ENCODE results near the gene TMEM117. TPM values are rescaled to one million over a fixed set of nuclear protein-coding genes. Genes with fewer than 3 reads are reported as not detected.

The TMEM117 gene
- total RNA-seq, 1 donor, result 22.4 TPM

DNA sequence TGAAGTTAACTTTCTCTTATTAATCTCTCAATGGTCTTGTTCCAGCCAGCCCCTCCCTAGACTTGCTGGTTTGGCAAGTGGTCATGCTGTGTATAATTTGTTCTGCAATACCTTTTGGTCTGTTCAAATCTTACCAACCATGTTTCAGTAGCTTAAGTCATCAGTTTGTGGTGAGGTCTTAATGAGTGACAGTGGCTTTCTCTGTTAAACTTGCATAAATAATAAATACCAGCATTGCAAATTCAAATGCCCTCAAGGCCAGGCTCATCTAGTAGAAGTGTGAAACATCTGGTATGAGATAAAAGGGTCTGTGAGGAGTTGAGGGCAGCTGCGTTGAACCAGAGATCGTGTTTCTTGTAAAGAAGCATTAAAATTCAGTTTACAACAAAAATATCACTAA is 319.5 kb downstream of the TMEM117 start:
- H3K4me2 ChIP-seq (ENCODE audit: insufficient read depth, low read length), result no peak overlapping the region
- no peaks in the 10 kb centered on the region for H3K9me3 ChIP-seq (ENCODE audit: low read depth, low read length)
- no peaks in the 10 kb centered on the region for H3K36me3 ChIP-seq (ENCODE audit: insufficient read depth, low read length)
- H3K27ac ChIP-seq (ENCODE audit: low read depth, low read length), result no peak overlapping the region
- H3K4me1 ChIP-seq (ENCODE audit: insufficient read depth, low read length), result no peaks in the 10 kb centered on the region
- TF ChIP-seq, protein P1, sequence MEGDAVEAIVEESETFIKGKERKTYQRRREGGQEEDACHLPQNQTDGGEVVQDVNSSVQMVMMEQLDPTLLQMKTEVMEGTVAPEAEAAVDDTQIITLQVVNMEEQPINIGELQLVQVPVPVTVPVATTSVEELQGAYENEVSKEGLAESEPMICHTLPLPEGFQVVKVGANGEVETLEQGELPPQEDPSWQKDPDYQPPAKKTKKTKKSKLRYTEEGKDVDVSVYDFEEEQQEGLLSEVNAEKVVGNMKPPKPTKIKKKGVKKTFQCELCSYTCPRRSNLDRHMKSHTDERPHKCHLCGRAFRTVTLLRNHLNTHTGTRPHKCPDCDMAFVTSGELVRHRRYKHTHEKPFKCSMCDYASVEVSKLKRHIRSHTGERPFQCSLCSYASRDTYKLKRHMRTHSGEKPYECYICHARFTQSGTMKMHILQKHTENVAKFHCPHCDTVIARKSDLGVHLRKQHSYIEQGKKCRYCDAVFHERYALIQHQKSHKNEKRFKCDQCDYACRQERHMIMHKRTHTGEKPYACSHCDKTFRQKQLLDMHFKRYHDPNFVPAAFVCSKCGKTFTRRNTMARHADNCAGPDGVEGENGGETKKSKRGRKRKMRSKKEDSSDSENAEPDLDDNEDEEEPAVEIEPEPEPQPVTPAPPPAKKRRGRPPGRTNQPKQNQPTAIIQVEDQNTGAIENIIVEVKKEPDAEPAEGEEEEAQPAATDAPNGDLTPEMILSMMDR (IDR thresholded peaks at IDR 0.05; ENCODE audit: extremely low read depth, low read depth, low read length), result no peak
- H4K20me1 ChIP-seq (ENCODE audit: insufficient read depth, low read length), result no peaks in the 10 kb centered on the region
- no peaks in the 10 kb centered on the region for H3K27me3 ChIP-seq (ENCODE audit: insufficient read depth, low read length)
- no peak overlapping the region for H2AFZ ChIP-seq (ENCODE audit: low read length)
- no peaks in the 10 kb centered on the region for H3K79me2 ChIP-seq (ENCODE audit: insufficient read depth, low read length)
- no peak overlapping the region for H3K4me3 ChIP-seq (ENCODE audit: insufficient read depth, low read length)
- DNase-seq (ENCODE audit: insufficient read length, low spot score, missing footprints), result no peak

DNA sequence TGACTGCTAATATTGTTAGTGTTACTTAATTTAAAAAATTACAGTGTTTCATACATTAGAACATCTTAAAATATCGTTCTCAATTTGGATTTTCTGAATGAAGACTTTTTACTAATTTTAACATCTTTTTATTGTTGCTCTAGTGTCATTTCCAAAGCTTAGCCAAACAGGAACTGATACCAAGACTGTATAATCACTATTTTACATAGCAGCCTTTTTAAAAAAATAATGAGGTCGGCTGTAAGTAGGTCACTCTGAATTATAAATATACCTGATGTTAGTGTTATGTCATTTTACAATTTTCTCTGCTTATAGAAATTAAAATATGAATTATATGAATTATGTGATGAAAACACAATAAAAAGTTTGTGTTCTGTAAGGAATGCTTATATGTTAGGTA is 321.5 kb downstream of the TMEM117 start:
- no peaks in the 10 kb centered on the region for H3K9me3 ChIP-seq (ENCODE audit: low read depth, low read length)
- no peaks in the 10 kb centered on the region for H3K36me3 ChIP-seq (ENCODE audit: insufficient read depth, low read length)
- no peaks in the 10 kb centered on the region for H3K4me1 ChIP-seq (ENCODE audit: insufficient read depth, low read length)
- no peak for DNase-seq (ENCODE audit: insufficient read length, low spot score, missing footprints)
- no peaks in the 10 kb centered on the region for H3K27me3 ChIP-seq (ENCODE audit: insufficient read depth, low read length)
- TF ChIP-seq, protein P1 (IDR thresholded peaks at IDR 0.05; ENCODE audit: extremely low read depth, low read depth, low read length), result no peak
- no peak overlapping the region for H3K4me3 ChIP-seq (ENCODE audit: insufficient read depth, low read length)
- no peak overlapping the region for H3K27ac ChIP-seq (ENCODE audit: low read depth, low read length)
- no peak overlapping the region for H2AFZ ChIP-seq (ENCODE audit: low read length)
- H3K4me2 ChIP-seq (ENCODE audit: insufficient read depth, low read length), result no peak overlapping the region
- H3K79me2 ChIP-seq (ENCODE audit: insufficient read depth, low read length), result no peaks in the 10 kb centered on the region
- H4K20me1 ChIP-seq (ENCODE audit: insufficient read depth, low read length), result no peaks in the 10 kb centered on the region

DNA sequence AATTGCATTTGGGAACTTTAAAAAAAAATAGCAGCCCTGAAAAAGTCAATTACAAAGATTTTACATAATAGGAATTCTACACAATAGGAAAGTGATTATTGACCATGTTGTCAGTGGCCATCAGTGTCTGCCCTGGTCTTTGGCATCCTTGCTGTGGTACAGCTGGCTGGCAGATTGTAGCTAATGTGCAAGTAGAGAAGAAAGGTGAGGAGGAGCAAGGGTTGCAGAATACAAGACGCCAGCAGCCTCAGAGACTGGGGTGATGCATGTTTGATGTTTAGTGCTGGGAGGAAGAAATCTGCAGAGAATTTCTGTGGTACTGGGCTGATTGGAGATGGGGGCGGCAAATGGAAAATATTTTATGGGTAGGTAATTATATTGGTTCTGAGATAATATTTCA is 322.9 kb downstream of the TMEM117 start:
- H3K9me3 ChIP-seq (ENCODE audit: low read depth, low read length), result no peaks in the 10 kb centered on the region
- no peaks in the 10 kb centered on the region for H3K4me1 ChIP-seq (ENCODE audit: insufficient read depth, low read length)
- no peak overlapping the region for H3K4me3 ChIP-seq (ENCODE audit: insufficient read depth, low read length)
- H3K27me3 ChIP-seq (ENCODE audit: insufficient read depth, low read length), result no peaks in the 10 kb centered on the region
- H3K4me2 ChIP-seq (ENCODE audit: insufficient read depth, low read length), result no peak overlapping the region
- H4K20me1 ChIP-seq (ENCODE audit: insufficient read depth, low read length), result no peaks in the 10 kb centered on the region
- DNase-seq (ENCODE audit: insufficient read length, low spot score, missing footprints), result no peak
- H3K79me2 ChIP-seq (ENCODE audit: insufficient read depth, low read length), result no peaks in the 10 kb centered on the region
- no peaks in the 10 kb centered on the region for H3K36me3 ChIP-seq (ENCODE audit: insufficient read depth, low read length)
- TF ChIP-seq, protein P1 (IDR thresholded peaks at IDR 0.05; ENCODE audit: extremely low read depth, low read depth, low read length), result no peak
- no peak overlapping the region for H2AFZ ChIP-seq (ENCODE audit: low read length)
- H3K27ac ChIP-seq (ENCODE audit: low read depth, low read length), result no peak overlapping the region

DNA sequence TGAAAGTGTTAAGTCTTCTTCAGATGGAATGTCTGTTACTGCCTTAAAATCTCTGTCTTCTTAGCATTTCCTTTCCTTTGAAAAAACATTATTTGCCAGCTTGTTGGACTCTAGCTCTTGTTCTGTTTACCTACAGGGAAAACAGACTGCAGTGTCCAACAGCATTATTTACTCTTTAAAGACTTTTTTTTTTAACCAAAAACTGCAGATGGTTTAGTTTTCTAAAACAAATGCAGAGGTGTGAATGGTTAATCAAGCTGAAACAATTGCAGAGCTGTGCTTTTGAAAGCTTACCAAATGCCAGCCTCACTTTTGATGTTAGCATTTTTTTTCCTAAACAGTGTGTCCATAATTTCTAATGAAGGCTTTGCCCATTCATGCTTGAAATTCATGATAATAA is 323.3 kb downstream of the TMEM117 start:
- H3K4me2 ChIP-seq (ENCODE audit: insufficient read depth, low read length), result no peak overlapping the region
- H3K4me1 ChIP-seq (ENCODE audit: insufficient read depth, low read length), result no peaks in the 10 kb centered on the region
- H4K20me1 ChIP-seq (ENCODE audit: insufficient read depth, low read length), result no peaks in the 10 kb centered on the region
- no peak overlapping the region for H3K27ac ChIP-seq (ENCODE audit: low read depth, low read length)
- no peaks in the 10 kb centered on the region for H3K36me3 ChIP-seq (ENCODE audit: insufficient read depth, low read length)
- no peaks in the 10 kb centered on the region for H3K9me3 ChIP-seq (ENCODE audit: low read depth, low read length)
- no peak overlapping the region for H2AFZ ChIP-seq (ENCODE audit: low read length)
- H3K27me3 ChIP-seq (ENCODE audit: insufficient read depth, low read length), result no peaks in the 10 kb centered on the region
- DNase-seq (ENCODE audit: insufficient read length, low spot score, missing footprints), result no peak
- H3K79me2 ChIP-seq (ENCODE audit: insufficient read depth, low read length), result no peaks in the 10 kb centered on the region
- TF ChIP-seq, protein P1 (IDR thresholded peaks at IDR 0.05; ENCODE audit: extremely low read depth, low read depth, low read length), result no peak
- H3K4me3 ChIP-seq (ENCODE audit: insufficient read depth, low read length), result no peak overlapping the region

Measured in osteoblast (primary cell).